ENCODE data around the gene RARB.

RARB gene

GRCh38 chr3:25619382-25619781, 191.3 kb downstream of the RARB start:
- no peak for DNase-seq

GRCh38 chr3:25620493-25620892, 192.4 kb downstream of the RARB start:
- DNase-seq, result no peak

- DNase-seq, result no peak
Measured at GRCh38 chr3:25621087-25621486, 193.0 kb downstream of the RARB start.

- no peak for DNase-seq
Measured at GRCh38 chr3:25631989-25632388, 203.9 kb downstream of the RARB start.

GRCh38 chr3:25633919-25634318, 205.9 kb downstream of the RARB start:
- no peak for DNase-seq

GRCh38 chr3:25635038-25635437, 207.0 kb downstream of the RARB start:
- DNase-seq, result no peak

All from NCI-H446 (cell line).